SK-N-MC (cell line): ENCODE results near the gene CLNK.

Experiments
- EZH2 ChIP-seq: fragments of 200-600 bp; sonication (generic); IDR thresholded peaks from one replicate; pipeline ENCODE4 v1.6.1; 2017; ENCODE audit warnings: antibody characterized with exemption
- FOXP2 ChIP-seq: optimal IDR thresholded peaks from 2 replicates; pipeline ENCODE3; 2011; ENCODE audit warnings: mild to moderate bottlenecking, moderate library complexity; ENCODE audit not compliant: insufficient read depth; ENCODE audit errors: extremely low read length, control extremely low read depth
- POLR2AphosphoS5 ChIP-seq: IDR thresholded peaks from 2 replicates; pipeline ENCODE4 v1.6.1; 2012; ENCODE audit warnings: mild to moderate bottlenecking, low read depth, low read length, borderline replicate concordance

GRCh38 chr4:10552591-10553280 is 131.8 kb downstream of the CLNK start:
- TF ChIP-seq EZH2 (no peak), POLR2AphosphoS5 (no peak), FOXP2 (no peak)
